ENCODE results near the gene CST2. TPM values are rescaled to one million over a fixed set of nuclear protein-coding genes. Genes with fewer than 3 reads are reported as not detected.
"Not testable (repeated sequence)": the region's sequence is repeated elsewhere in the genome, so short reads cannot be mapped to it uniquely, and the experiment has no call there.

The CST2 gene
- total RNA-seq, 1 donor from 2014 or later = not detected

DNA sequence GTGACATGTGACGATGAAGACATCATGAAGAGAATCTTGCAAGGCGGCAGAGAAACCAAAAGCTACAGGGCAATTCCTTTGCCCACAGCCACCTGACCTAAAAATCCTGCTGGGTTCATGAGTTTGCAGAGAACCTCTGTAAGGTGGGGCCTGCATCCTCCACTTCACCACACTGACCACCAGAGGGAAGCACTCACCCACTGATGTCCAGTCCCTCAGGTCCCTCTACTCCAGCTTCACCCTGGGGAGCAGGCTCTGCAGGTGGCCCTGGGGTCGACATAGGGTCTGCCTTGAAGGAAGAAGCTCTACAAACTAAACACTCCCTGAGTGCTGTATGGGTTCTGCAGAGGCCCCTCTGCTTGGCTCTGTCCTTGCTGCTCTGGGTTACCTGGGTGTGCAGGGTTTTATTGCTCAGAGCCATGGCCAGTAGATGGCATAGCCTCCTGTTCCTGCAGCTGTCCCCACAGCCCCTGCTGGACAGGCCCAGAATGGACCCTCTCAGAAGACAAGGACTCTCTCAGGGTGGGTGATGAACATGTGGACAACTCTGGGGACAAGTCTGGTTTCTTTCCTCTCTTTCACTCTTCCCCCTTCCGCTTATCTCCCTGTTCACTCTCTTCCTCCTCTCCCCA is 27.2 kb downstream of the CST2 start:
- not testable (repeated sequence) for H3K4me3 Mint-ChIP-seq (ENCODE audit: unreplicated experiment); H3K9me3 Mint-ChIP-seq (ENCODE audit: low read depth); DNase-seq (ENCODE audit: low spot score); H3K4me1 Mint-ChIP-seq (ENCODE audit: low read depth); H3K36me3 Mint-ChIP-seq (ENCODE audit: low read depth); H3K27ac Mint-ChIP-seq (ENCODE audit: unreplicated experiment)
- TF ChIP-seq, protein P1, sequence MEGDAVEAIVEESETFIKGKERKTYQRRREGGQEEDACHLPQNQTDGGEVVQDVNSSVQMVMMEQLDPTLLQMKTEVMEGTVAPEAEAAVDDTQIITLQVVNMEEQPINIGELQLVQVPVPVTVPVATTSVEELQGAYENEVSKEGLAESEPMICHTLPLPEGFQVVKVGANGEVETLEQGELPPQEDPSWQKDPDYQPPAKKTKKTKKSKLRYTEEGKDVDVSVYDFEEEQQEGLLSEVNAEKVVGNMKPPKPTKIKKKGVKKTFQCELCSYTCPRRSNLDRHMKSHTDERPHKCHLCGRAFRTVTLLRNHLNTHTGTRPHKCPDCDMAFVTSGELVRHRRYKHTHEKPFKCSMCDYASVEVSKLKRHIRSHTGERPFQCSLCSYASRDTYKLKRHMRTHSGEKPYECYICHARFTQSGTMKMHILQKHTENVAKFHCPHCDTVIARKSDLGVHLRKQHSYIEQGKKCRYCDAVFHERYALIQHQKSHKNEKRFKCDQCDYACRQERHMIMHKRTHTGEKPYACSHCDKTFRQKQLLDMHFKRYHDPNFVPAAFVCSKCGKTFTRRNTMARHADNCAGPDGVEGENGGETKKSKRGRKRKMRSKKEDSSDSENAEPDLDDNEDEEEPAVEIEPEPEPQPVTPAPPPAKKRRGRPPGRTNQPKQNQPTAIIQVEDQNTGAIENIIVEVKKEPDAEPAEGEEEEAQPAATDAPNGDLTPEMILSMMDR (IDR thresholded peaks at IDR 0.05) = peak; percentile 80
- peaks cover 29% of the 10 kb centered on the region for H3K27me3 Mint-ChIP-seq (ENCODE audit: low read depth)

DNA sequence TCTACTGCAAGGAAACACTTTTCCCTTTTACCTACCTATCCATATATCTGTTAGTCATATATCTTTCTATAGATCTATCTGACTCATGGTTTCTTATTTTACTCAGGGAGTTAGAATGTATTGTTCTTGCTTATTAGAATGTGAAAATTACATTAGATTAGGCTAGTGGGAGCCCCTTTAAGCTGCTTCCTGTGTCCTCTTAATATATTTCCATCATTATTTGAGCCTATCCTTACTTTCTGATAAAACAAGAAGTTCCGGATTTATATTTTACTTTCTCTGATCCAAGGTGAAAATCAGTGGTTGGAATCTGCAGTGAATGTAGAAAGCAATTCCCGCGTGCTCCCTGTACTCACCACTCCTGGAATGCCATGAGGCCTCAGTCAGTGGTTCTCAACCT is 31.0 kb downstream of the CST2 start:
- no peak overlapping the region for H3K4me3 Mint-ChIP-seq (ENCODE audit: unreplicated experiment)
- DNase-seq (ENCODE audit: low spot score) = no peak
- H3K9me3 Mint-ChIP-seq (ENCODE audit: low read depth) = peaks cover 4% of the 10 kb centered on the region
- TF ChIP-seq, protein P1 (IDR thresholded peaks at IDR 0.05) = no peak
- H3K4me1 Mint-ChIP-seq (ENCODE audit: low read depth) = no peaks in the 10 kb centered on the region
- H3K36me3 Mint-ChIP-seq (ENCODE audit: low read depth) = peaks cover 3% of the 10 kb centered on the region
- H3K27ac Mint-ChIP-seq (ENCODE audit: unreplicated experiment) = no peak overlapping the region
- peaks cover 39% of the 10 kb centered on the region for H3K27me3 Mint-ChIP-seq (ENCODE audit: low read depth)

DNA sequence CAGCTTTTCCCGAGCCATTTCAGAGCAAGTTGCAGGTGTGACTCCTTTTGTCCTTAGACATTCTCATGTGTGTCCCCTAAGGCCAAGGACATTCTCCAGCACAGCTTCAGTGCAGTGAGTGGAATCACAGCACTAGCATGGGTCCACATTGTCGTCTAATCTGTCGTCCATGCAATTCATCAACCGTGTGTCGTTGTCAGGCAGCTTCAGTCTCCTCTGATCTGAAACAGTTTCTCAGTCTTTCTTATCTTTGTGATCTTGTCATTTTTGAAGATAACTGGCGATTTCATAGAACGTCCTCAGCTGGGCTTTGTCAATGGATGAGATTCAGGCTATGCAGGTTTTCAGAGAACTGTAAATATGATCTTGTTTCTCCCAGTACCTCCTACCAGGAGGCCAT is 31.7 kb downstream of the CST2 start:
- H3K9me3 Mint-ChIP-seq (ENCODE audit: low read depth) = peaks cover 6% of the 10 kb centered on the region

DNA sequence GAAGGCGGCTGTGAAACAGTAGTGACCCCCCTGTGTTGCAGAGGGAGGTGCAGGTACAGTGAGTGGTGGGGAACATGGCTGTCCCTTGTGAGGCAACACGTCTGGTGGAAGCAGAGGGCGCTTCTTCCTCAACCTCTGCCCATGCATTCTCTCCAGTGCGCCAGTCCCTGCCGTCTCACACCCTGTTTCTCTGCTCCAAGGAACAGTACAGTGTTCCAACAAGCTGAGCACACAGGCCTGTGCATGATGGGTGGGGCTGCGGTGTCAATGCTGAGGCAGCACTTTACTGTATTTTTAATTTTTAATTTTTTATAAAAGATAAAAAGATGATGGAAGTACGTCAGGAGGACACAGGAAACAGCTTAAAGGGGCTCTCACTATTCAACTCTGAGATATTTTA is 32.5 kb downstream of the CST2 start:
- Mint-ChIP-seq H3K27me3 (ENCODE audit: low read depth) (peaks cover 46% of the 10 kb centered on the region), H3K36me3 (ENCODE audit: low read depth) (peaks cover 3% of the 10 kb centered on the region), H3K4me3 (ENCODE audit: unreplicated experiment) (no peak overlapping the region), H3K27ac (ENCODE audit: unreplicated experiment) (no peak overlapping the region), H3K9me3 (ENCODE audit: low read depth) (peaks cover 9% of the 10 kb centered on the region), H3K4me1 (ENCODE audit: low read depth) (no peaks in the 10 kb centered on the region)
- TF ChIP-seq, protein P1 (IDR thresholded peaks at IDR 0.05) = no peak
- no peak for DNase-seq (ENCODE audit: low spot score)

More for the DNA sequence above, 31.7 kb downstream of the CST2 start:
- H3K4me1 Mint-ChIP-seq (ENCODE audit: low read depth) = no peaks in the 10 kb centered on the region
- H3K4me3 Mint-ChIP-seq (ENCODE audit: unreplicated experiment) = no peak overlapping the region
- no peak overlapping the region for H3K27ac Mint-ChIP-seq (ENCODE audit: unreplicated experiment)
- TF ChIP-seq, protein P1 (IDR thresholded peaks at IDR 0.05) = no peak
- H3K36me3 Mint-ChIP-seq (ENCODE audit: low read depth) = peaks cover 3% of the 10 kb centered on the region
- DNase-seq (ENCODE audit: low spot score) = no peak
- H3K27me3 Mint-ChIP-seq (ENCODE audit: low read depth) = peaks cover 44% of the 10 kb centered on the region

DNA sequence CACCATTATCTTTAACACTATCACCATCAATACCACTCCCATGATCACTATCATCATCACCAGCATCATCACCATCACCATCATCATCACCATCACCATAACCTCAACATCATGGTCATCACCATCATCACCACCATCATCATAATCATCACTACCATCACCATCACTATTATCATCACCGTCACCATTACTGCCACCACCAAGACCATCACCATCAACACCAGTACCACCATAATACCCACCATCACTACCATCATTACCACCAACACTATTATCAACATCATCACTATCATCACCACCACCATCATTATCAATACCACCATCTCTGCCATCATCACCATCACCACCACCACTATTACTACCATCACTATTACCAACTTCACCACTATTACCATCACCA is 43.1 kb downstream of the CST2 start:
- no peaks in the 10 kb centered on the region for H3K36me3 Mint-ChIP-seq (ENCODE audit: low read depth)
- no peak for DNase-seq (ENCODE audit: low spot score)
- peaks cover 14% of the 10 kb centered on the region for H3K27me3 Mint-ChIP-seq (ENCODE audit: low read depth)
- no peak overlapping the region for H3K27ac Mint-ChIP-seq (ENCODE audit: unreplicated experiment)
- TF ChIP-seq, protein P1 (IDR thresholded peaks at IDR 0.05) = no peak
- H3K4me1 Mint-ChIP-seq (ENCODE audit: low read depth) = peaks cover 7% of the 10 kb centered on the region
- no peaks in the 10 kb centered on the region for H3K9me3 Mint-ChIP-seq (ENCODE audit: low read depth)
- H3K4me3 Mint-ChIP-seq (ENCODE audit: unreplicated experiment) = no peak overlapping the region
